Activated T-cell treated with anti-CD3 and anti-CD28 coated beads, Interleukin-2, amount 50 U/mL, for 1 hour (primary cell): ENCODE data around the gene RHOBTB3.

Experiments
- DNase-seq: peaks from one replicate; pipeline ENCODE4 v3.0.0-alpha.2; 2020

RHOBTB3 gene

GRCh38 chr5:95733107-95733665 lies 2.0 kb downstream of the RHOBTB3 start:
- DNase-seq = no peak

- no peak for DNase-seq
Observed at GRCh38 chr5:95734187-95734586, 3.1 kb downstream of the RHOBTB3 start.

- DNase-seq = no peak
Observed at GRCh38 chr5:95734906-95735305, 3.8 kb downstream of the RHOBTB3 start.

- DNase-seq = no peak
Observed at GRCh38 chr5:95735406-95735805, 4.3 kb downstream of the RHOBTB3 start.

GRCh38 chr5:95738072-95738471 lies 6.9 kb downstream of the RHOBTB3 start:
- DNase-seq = no peak

GRCh38 chr5:95738834-95739233 lies 7.7 kb downstream of the RHOBTB3 start:
- DNase-seq = no peak

- no peak for DNase-seq
Observed at GRCh38 chr5:95739857-95740256, 8.7 kb downstream of the RHOBTB3 start.

- DNase-seq = no peak
Observed at GRCh38 chr5:95741458-95741857, 10.3 kb downstream of the RHOBTB3 start.

GRCh38 chr5:95743232-95743631 lies 12.1 kb downstream of the RHOBTB3 start:
- DNase-seq = no peak

- DNase-seq = no peak
Observed at GRCh38 chr5:95743877-95744276, 12.7 kb downstream of the RHOBTB3 start.

- no peak for DNase-seq
Observed at GRCh38 chr5:95746194-95746593, 15.1 kb downstream of the RHOBTB3 start.

GRCh38 chr5:95746722-95747679 lies 15.9 kb downstream of the RHOBTB3 start:
- no peak for DNase-seq

- DNase-seq = no peak
Observed at GRCh38 chr5:95748133-95748532, 17.0 kb downstream of the RHOBTB3 start.

GRCh38 chr5:95754545-95754944 lies 23.4 kb downstream of the RHOBTB3 start:
- no peak for DNase-seq

GRCh38 chr5:95759005-95759404 lies 27.9 kb downstream of the RHOBTB3 start:
- DNase-seq = no peak

GRCh38 chr5:95759634-95760033 lies 28.5 kb downstream of the RHOBTB3 start:
- no peak for DNase-seq

GRCh38 chr5:95760273-95761191 lies 29.4 kb downstream of the RHOBTB3 start:
- no peak for DNase-seq

- DNase-seq = no peak
Observed at GRCh38 chr5:95761771-95762651, 30.9 kb downstream of the RHOBTB3 start.

GRCh38 chr5:95762652-95763041 lies 31.5 kb downstream of the RHOBTB3 start:
- DNase-seq = no peak

- no peak for DNase-seq
Observed at GRCh38 chr5:95763941-95764340, 32.8 kb downstream of the RHOBTB3 start.

GRCh38 chr5:95768731-95769130 lies 37.6 kb downstream of the RHOBTB3 start:
- DNase-seq = no peak
